ENCODE results near the gene CHAT.

CHAT gene

DNA sequence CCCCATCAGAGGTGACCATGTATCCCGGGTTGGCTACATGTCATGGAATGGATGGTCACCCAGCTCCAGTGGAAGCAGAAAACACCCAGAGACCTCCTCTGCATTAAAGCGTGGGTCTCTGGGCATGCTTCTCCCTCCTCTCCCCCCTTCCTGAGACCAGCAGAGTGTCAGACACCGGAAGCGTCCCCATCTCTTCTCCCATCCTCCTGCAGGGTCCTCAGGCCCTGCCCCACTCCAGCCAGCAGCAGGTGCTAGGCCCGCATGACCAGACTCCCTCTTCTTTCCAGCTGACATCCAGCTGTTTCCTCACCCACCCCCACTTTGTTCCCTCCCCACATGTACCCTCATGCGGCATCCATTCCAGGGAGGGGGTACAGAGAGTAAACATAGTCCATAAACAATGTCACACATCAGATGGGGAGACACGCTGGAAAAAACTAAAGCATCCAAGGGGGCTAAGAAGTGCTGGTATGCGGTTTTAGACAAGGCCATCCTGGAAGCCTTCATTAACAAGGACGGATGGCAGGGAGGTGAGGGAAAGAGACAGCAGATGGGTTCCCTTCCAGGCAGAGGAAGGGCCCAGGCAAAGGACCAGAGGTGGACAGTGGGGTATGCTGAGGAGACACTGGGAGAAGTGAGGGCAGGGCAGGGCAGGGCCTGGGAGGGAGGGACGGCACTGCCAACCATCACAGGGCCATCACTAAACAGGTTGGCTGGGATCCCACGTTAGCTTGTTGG, 16.2 kb upstream of the CHAT start:
- DNase-seq: no peak

- no peak for DNase-seq
These were observed 15.5 kb upstream of the CHAT start for GRCh38 chr10:49598164-49598856.

DNA sequence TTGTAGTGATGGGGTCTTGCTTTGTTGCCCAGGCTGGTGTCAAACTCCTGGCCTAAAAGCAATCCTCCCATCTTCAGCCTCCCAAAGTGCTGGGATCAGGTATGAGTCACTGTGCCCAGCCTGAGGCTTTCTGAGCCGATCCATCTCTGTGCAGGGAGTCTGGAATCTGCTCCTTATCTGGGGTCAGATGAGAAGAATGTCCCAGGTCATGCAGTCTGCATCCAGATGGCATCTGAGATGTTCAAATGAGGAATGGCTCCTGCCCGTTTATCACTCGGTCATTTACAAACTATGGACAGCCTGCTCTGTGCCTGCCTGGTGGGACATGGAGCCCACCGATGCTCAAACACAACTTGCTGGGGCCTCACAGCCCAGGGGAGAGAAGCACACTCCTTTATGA, 14.9 kb upstream of the CHAT start:
- no peak for DNase-seq

DNA sequence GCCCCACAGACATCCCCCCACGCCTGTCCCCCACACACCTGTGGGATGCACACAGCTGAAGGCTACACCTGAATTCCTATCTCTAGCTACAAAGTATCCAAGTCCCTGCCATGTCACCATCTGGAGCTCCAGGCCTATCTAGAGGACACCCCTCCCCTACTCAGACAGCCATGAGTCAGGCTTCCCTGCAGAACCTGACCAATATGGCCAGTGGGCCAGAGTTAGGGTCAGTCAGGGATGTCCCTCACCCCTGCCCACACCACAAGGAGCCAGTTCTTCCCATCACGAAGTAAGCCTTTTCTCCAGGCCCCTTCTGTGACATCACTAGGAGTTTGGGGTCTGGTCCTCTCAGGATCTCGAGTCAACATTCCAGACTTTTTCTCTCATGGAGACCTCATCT, 14.3 kb upstream of the CHAT start:
- DNase-seq: no peak

GRCh38 chr10:49600046-49600445, 13.8 kb upstream of the CHAT start:
- no peak for DNase-seq

- DNase-seq: no peak
These were observed 12.9 kb upstream of the CHAT start for GRCh38 chr10:49600781-49601400.

DNA sequence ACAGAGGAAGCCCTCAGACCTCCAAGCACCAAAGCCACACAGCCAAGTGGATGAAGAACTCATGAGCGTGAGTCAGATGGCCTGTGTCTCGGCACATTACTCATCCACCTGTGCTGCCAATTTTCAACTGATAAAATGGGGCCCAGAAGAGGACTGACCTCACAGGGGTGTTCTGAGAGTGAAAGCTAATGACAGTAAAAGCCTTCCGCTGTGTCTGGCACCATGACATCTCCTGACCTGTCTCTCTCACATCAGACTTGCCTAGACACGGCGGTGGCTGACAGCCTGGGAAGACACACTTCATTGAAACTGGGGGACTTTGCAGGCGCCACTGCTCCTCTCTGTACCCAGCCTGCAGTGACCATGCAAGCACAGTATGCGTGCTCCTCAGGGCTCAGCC, 12.0 kb upstream of the CHAT start:
- DNase-seq: no peak

- DNase-seq: no peak
These were observed 11.3 kb upstream of the CHAT start for GRCh38 chr10:49602380-49603023.

DNA sequence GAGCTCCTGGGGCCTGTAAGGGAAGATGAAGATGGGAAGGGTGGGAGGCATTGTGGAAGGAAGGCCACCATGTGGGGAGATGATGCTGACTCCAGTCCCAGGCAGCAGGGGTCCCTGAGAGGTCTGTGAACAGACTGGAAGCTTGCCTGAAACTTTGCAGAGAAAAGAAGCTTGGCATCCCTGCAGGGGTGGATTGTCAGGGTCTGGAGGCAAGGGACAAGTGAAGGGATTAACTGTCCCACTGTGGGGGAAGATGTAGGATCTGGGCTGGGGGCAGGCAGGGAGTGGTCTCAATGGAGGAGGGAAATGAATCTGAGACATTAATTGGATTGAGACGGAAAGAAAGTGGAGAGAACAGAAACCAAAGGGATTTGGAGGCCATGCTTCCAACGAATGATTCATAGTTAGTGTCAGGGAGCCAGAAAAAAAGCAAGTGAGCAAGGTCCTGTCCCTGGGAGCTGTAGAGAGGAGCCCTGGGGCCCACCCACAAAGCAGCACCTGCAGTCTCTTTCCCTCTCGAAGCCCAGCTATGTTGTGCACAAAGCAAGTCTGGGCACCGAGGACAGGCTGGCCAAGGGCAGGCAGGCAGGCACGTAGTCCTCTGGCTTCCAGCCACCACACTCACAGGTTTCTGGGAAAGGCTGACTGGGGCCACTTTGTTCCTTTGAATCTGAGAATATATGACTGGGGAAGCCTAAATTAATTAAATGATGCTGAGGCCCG, 8.5 kb upstream of the CHAT start:
- no peak for DNase-seq

DNA sequence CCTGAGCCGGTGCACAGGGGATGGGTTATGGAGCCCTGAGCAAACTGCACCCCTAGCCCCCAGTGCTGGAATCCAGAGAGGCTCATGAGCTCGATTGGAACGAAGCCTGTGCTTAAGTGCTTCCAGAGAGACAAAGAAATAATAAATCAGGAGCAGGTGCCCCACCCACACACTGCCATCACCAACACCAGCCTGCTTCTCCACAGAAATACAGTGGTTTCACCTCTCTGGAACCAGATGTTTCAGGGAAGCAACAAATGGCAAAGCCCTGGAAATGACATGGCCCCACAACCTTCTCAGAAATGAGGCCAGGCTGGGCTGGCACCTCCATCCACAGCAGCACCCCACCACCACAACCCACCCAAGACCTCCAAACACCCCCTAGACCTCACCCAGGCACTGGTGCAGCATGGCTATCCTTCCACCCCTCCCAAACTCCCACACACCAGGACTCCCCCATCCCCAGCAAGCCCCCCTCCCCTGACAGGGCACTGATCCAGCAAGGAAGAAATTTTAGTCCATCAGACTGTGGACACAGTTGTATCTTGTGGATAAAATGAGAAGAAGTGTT, 7.8 kb upstream of the CHAT start:
- no peak for DNase-seq

- peak; percentile 84 for DNase-seq
These were observed 6.8 kb upstream of the CHAT start for GRCh38 chr10:49606981-49607535.

GRCh38 chr10:49608166-49609005, 5.5 kb upstream of the CHAT start:
- no peak for DNase-seq

GRCh38 chr10:49609006-49609282, 4.9 kb upstream of the CHAT start:
- DNase-seq: no peak

DNA sequence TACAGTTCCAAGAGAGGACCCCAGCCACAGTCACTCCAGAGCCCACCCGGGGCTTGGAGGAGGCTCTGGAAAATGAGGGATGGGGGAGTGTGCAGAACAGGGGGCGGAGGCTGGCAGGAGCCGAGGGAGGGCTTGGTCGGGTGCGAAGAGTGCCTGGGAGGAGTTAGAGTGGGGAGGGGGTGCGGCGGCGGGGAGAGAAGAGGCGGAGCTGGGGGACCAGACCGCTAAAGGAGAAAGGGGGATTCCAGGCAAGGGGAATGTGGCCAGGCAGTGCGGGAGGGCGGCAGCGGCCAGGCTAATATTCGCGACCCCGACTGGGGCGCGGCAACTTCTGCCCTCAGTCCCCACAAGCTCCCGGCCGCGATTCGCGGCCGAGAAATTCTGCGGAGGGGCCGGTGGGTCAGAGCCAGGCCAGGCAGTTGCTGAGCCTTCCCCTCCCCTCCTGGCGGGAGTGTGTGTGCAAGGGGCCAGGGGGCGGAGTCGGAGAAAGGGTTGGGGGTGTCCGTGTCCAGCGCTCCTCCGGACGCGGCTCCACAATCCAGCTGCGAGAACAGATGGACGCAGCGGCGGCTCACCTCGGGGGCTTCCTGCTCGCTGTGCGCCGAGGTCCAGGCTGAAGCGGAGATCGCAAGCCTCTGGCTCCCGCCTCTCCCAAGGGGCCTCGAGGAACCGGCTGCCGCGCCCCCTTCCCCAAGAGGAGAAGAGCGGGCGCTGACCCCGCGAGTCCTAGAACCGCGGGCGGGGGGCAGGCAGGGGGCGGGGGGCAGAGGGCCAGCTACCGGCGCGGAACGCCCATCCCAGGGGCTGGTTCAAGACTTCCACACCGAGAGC, 4.3 kb upstream of the CHAT start:
- DNase-seq: no peak

GRCh38 chr10:49610114-49610457, 3.8 kb upstream of the CHAT start, which contains the start of gene SLC18A3:
Gene SLC18A3 (plus strand): TSS chr10:49610310. CDS start chr10:49610741, 431 bp downstream.
- no peak for DNase-seq

GRCh38 chr10:49610458-49611165, 3.2 kb upstream of the CHAT start:
- no peak for DNase-seq

DNA sequence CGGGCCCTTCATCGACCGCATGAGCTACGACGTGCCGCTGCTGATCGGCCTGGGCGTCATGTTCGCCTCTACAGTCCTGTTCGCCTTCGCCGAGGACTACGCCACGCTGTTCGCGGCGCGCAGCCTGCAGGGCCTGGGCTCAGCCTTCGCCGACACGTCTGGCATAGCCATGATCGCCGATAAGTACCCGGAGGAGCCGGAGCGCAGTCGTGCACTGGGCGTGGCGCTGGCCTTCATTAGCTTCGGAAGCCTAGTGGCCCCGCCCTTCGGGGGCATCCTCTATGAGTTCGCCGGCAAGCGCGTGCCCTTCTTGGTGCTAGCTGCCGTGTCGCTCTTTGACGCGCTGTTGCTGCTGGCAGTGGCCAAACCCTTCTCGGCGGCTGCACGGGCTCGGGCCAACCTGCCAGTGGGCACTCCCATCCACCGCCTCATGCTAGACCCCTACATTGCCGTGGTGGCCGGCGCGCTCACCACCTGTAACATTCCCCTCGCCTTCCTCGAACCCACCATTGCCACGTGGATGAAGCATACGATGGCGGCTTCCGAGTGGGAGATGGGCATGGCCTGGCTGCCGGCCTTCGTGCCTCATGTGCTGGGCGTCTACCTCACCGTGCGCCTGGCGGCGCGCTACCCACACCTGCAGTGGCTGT, 2.5 kb upstream of the CHAT start:
- DNase-seq: peak; percentile 65

- DNase-seq: no peak
These were observed 1.9 kb upstream of the CHAT start for GRCh38 chr10:49611816-49612512.

Measured in hematopoietic multipotent progenitor cell treated with erythropoietin and hydrocortisone succinate and interleukin-3 and kit ligand, for 6 days (in vitro differentiated cells).